SJCRH30 (cell line): ENCODE measurements around the gene NFYC. TPM values are rescaled to one million over a fixed set of nuclear protein-coding genes. Genes with fewer than 3 reads are reported as not detected.
"Not testable (repeated sequence)": the region's sequence is repeated elsewhere in the genome, so short reads cannot be mapped to it uniquely, and the experiment has no call there.

ENCODE experiments used
- DNase-seq, 2 experiments: peaks; one replicate each; pipeline ENCODE4 v3.0.0-alpha.2; 2015 to 2020
- H3K27ac ChIP-seq: fragments of 250-450 bp; sonication (Bioruptor Pico); 2 replicates; pipeline ENCODE4 v1.5.1; 2020; ENCODE audit warnings: mild to moderate bottlenecking, moderate library complexity
- H3K27me3 ChIP-seq: fragments of 250-450 bp; sonication (Bioruptor Pico); 2 replicates; pipeline ENCODE4 v1.5.1; 2020; ENCODE audit warnings: mild to moderate bottlenecking, moderate library complexity
- H3K36me3 ChIP-seq: fragments of 250-450 bp; sonication (Bioruptor Pico); 2 replicates; pipeline ENCODE4 v1.5.1; 2020; ENCODE audit warnings: mild to moderate bottlenecking, moderate library complexity
- H3K4me1 ChIP-seq: fragments of 250-450 bp; sonication (Bioruptor Pico); 2 replicates; pipeline ENCODE4 v1.5.1; 2020; ENCODE audit warnings: mild to moderate bottlenecking, moderate library complexity
- H3K4me3 ChIP-seq: fragments of 250-450 bp; sonication (Bioruptor Pico); 2 replicates; pipeline ENCODE4 v1.5.1; 2020; ENCODE audit warnings: mild to moderate bottlenecking, moderate library complexity
- H3K9me3 ChIP-seq: fragments of 250-450 bp; sonication (Bioruptor Pico); replicated peaks from 2 replicates; pipeline ENCODE4 v1.5.1; 2020; ENCODE audit warnings: mild to moderate bottlenecking, moderate library complexity
- total RNA-seq: library from RNA; depleted of rRNA; stranded (reverse); fragments of >200 nt; shearing (Covaris generic); gene quantifications from 2 replicates; pipeline ENCODE4 v1.2.3, GENCODE V29; 2014

NFYC gene
- total RNA-seq, 1 experiment from 2014 or later: 52.8 TPM

GRCh38 chr1:40729316-40729862 is 37.9 kb downstream of the NFYC start:
- not testable (repeated sequence) for H3K4me1 ChIP-seq, H3K36me3 ChIP-seq, H3K27ac ChIP-seq, H3K27me3 ChIP-seq, H3K4me3 ChIP-seq, DNase-seq, H3K9me3 ChIP-seq

- Histone ChIP-seq H3K27ac (no peak overlapping the region), H3K4me3 (no peak overlapping the region), H3K27me3 (no peaks in the 10 kb centered on the region), H3K9me3 (no peaks in the 10 kb centered on the region), H3K4me1 (peaks cover 13% of the 10 kb centered on the region), H3K36me3 (no peaks in the 10 kb centered on the region)
- no peak for DNase-seq
Measured at GRCh38 chr1:40732756-40733301, 41.3 kb downstream of the NFYC start.

- Histone ChIP-seq H3K36me3 (peaks cover 17% of the 10 kb centered on the region), H3K4me3 (no peak overlapping the region), H3K4me1 (peaks cover 13% of the 10 kb centered on the region), H3K9me3 (no peaks in the 10 kb centered on the region), H3K27me3 (no peaks in the 10 kb centered on the region), H3K27ac (peak overlapping the region; percentile 81)
- DNase-seq: no peak
Measured at GRCh38 chr1:40734882-40735628, 43.6 kb downstream of the NFYC start.

- Histone ChIP-seq H3K9me3 (no peaks in the 10 kb centered on the region), H3K4me3 (no peak overlapping the region), H3K36me3 (peaks cover 26% of the 10 kb centered on the region), H3K27ac (peak overlapping the region; percentile 81), H3K4me1 (peaks cover 13% of the 10 kb centered on the region), H3K27me3 (no peaks in the 10 kb centered on the region)
- peak; percentile 35 to 81 for DNase-seq
Measured at GRCh38 chr1:40736085-40736531, 44.6 kb downstream of the NFYC start.

GRCh38 chr1:40738831-40739230 is 47.3 kb downstream of the NFYC start:
- Histone ChIP-seq H3K27me3 (no peaks in the 10 kb centered on the region), H3K9me3 (no peaks in the 10 kb centered on the region), H3K27ac (no peak overlapping the region), H3K4me1 (peaks cover 13% of the 10 kb centered on the region), H3K36me3 (peaks cover 42% of the 10 kb centered on the region), H3K4me3 (no peak overlapping the region)
- no peak for DNase-seq

GRCh38 chr1:40739455-40740008 is 48.0 kb downstream of the NFYC start:
- Histone ChIP-seq H3K27me3 (no peaks in the 10 kb centered on the region), H3K9me3 (no peaks in the 10 kb centered on the region), H3K27ac (no peak overlapping the region), H3K36me3 (peaks cover 43% of the 10 kb centered on the region), H3K4me3 (no peak overlapping the region), H3K4me1 (peaks cover 15% of the 10 kb centered on the region)
- DNase-seq: no peak

GRCh38 chr1:40740039-40740996 is 48.8 kb downstream of the NFYC start:
- Histone ChIP-seq H3K4me3 (no peak overlapping the region), H3K36me3 (peaks cover 43% of the 10 kb centered on the region), H3K9me3 (no peaks in the 10 kb centered on the region), H3K27ac (no peak overlapping the region), H3K4me1 (peaks cover 20% of the 10 kb centered on the region), H3K27me3 (no peaks in the 10 kb centered on the region)
- DNase-seq: no peak

GRCh38 chr1:40740997-40741736 is 49.7 kb downstream of the NFYC start:
- Histone ChIP-seq H3K36me3 (peaks cover 46% of the 10 kb centered on the region), H3K27me3 (no peaks in the 10 kb centered on the region), H3K4me3 (no peak overlapping the region), H3K4me1 (peaks cover 22% of the 10 kb centered on the region), H3K9me3 (no peaks in the 10 kb centered on the region), H3K27ac (no peak overlapping the region)
- no peak for DNase-seq

GRCh38 chr1:40742363-40743061 is 51.0 kb downstream of the NFYC start:
- peaks cover 46% of the 10 kb centered on the region for H3K36me3 ChIP-seq
- no peak overlapping the region for H3K4me3 ChIP-seq
- DNase-seq: no peak

GRCh38 chr1:40743452-40743851 is 51.9 kb downstream of the NFYC start:
- Histone ChIP-seq H3K27ac (no peak overlapping the region), H3K36me3 (peaks cover 52% of the 10 kb centered on the region), H3K4me3 (no peak overlapping the region)

More at GRCh38 chr1:40742363-40743061, 51.0 kb downstream of the NFYC start:
- no peaks in the 10 kb centered on the region for H3K9me3 ChIP-seq
- H3K27me3 ChIP-seq: no peaks in the 10 kb centered on the region
- peaks cover 31% of the 10 kb centered on the region for H3K4me1 ChIP-seq
- H3K27ac ChIP-seq: no peak overlapping the region

GRCh38 chr1:40743860-40744259 is 52.4 kb downstream of the NFYC start:
- Histone ChIP-seq H3K9me3 (no peaks in the 10 kb centered on the region), H3K4me3 (no peak overlapping the region), H3K27me3 (no peaks in the 10 kb centered on the region), H3K27ac (no peak overlapping the region), H3K36me3 (peaks cover 52% of the 10 kb centered on the region), H3K4me1 (peaks cover 32% of the 10 kb centered on the region)
- no peak for DNase-seq

More at GRCh38 chr1:40743452-40743851, 51.9 kb downstream of the NFYC start:
- no peak for DNase-seq
- Histone ChIP-seq H3K4me1 (peaks cover 32% of the 10 kb centered on the region), H3K9me3 (no peaks in the 10 kb centered on the region), H3K27me3 (no peaks in the 10 kb centered on the region)

- H3K27ac ChIP-seq: no peak overlapping the region
- no peaks in the 10 kb centered on the region for H3K9me3 ChIP-seq
- H3K36me3 ChIP-seq: peaks cover 46% of the 10 kb centered on the region
Measured at GRCh38 chr1:40745176-40745575, 53.7 kb downstream of the NFYC start.

GRCh38 chr1:40746344-40747090 is 55.0 kb downstream of the NFYC start:
- peaks cover 44% of the 10 kb centered on the region for H3K36me3 ChIP-seq
- H3K4me1 ChIP-seq: peaks cover 32% of the 10 kb centered on the region
- H3K27me3 ChIP-seq: no peaks in the 10 kb centered on the region
- peak in 1 of 2 experiments; percentile 68 for DNase-seq
- no peak overlapping the region for H3K4me3 ChIP-seq
- no peaks in the 10 kb centered on the region for H3K9me3 ChIP-seq
- H3K27ac ChIP-seq: peak overlapping the region; percentile 34

More at GRCh38 chr1:40745176-40745575, 53.7 kb downstream of the NFYC start:
- DNase-seq: no peak
- H3K4me3 ChIP-seq: no peak overlapping the region
- peaks cover 32% of the 10 kb centered on the region for H3K4me1 ChIP-seq
- H3K27me3 ChIP-seq: no peaks in the 10 kb centered on the region
